DOHH2 (cell line): ENCODE data around the gene PLPPR5.

Source experiments
- CTCF ChIP-seq: fragments of 200-600 bp; sonication (generic); IDR thresholded peaks from one replicate; pipeline ENCODE4 v1.5.1; 2014; ENCODE audit warnings: antibody characterized with exemption, mild to moderate bottlenecking, low read depth, low read length; ENCODE audit not compliant: poor library complexity, severe bottlenecking
- EZH2phosphoT487 ChIP-seq: fragments of 200-600 bp; sonication (generic); IDR thresholded peaks from 2 replicates; pipeline ENCODE4 v1.6.1; 2017; ENCODE audit warnings: borderline replicate concordance, mild to moderate bottlenecking, antibody characterized with exemption, low read length, moderate library complexity, mixed read lengths

- no peak for TF ChIP-seq EZH2phosphoT487
- no peak for TF ChIP-seq CTCF
These were observed 19.0 kb downstream of the PLPPR5 start for GRCh38 chr1:98985687-98986086.
